T-cell (primary cell): ENCODE results near the gene MEGF8. TPM values are rescaled to one million over a fixed set of nuclear protein-coding genes. Genes with fewer than 3 reads are reported as not detected.

Source experiments
- ATAC-seq, 4 experiments: fragments of 200-7000 bp in 3 of 4; fragments of 150-1000 bp in 1 of 4; cut with Tn5 transposase; replicated peaks in 1 of 4; 1 replicate in 3 of 4; 2 replicates in 1 of 4; pipeline ENCODE4 v1.10.0; 2021; ENCODE audit warnings: moderate library complexity in 3 of 4, mild to moderate bottlenecking in 2 of 4, moderate number of reproducible peaks in 1 of 4
- CTCF ChIA-PET, 2 donors: fragments of 300-600 bp; sonication (Branson Sonifier 250); formaldehyde crosslinking; loops; one replicate each; lab custom pipeline; 2022; ENCODE audit warnings: antibody characterized with exemption in 2 of 2; lab: Charles Lee
- POLR2A ChIA-PET, 2 donors: fragments of 300-600 bp; sonication (Branson Sonifier 250); formaldehyde crosslinking; loops; one replicate each; lab custom pipeline; 2022; ENCODE audit warnings: antibody characterized with exemption in 2 of 2; lab: Charles Lee
- DNase-seq, 35 experiments: peaks; one replicate each; pipeline versions ENCODE4 v3.0.0 to v3.0.0-alpha.2; 2013 to 2023
- H3K27ac ChIP-seq: one replicate; pipeline ENCODE4 v1.5.1; 2013; ENCODE audit warnings: low read length
- H3K27me3 ChIP-seq, 2 experiments: replicated peaks in 1 of 2; 1 replicate in 1 of 2; 2 replicates in 1 of 2; pipeline versions ENCODE4 v1.6.1 to v1.7.0; 2013; ENCODE audit warnings: low read length in 1 of 2, mixed read lengths in 1 of 2; ENCODE audit not compliant: control insufficient read depth in 2 of 2, insufficient read depth in 2 of 2; ENCODE audit errors: extremely low read depth in 1 of 2
- H3K36me3 ChIP-seq, 2 donors: 1 replicate in 1 of 2; 2 replicates in 1 of 2; pipeline versions ENCODE4 v1.6.1 to v1.7.0; 2013; ENCODE audit warnings: low read length in 1 of 2; ENCODE audit not compliant: control insufficient read depth in 2 of 2, insufficient read depth in 1 of 2; ENCODE audit errors: extremely low read depth in 1 of 2
- H3K4me1 ChIP-seq, 2 experiments: 1 replicate in 1 of 2; 2 replicates in 1 of 2; pipeline versions ENCODE4 v1.6.1 to v1.7.0; 2013; ENCODE audit warnings: low read length in 2 of 2, mixed read lengths in 1 of 2; ENCODE audit not compliant: insufficient read depth in 2 of 2, control insufficient read depth in 1 of 2; ENCODE audit errors: extremely low read depth in 1 of 2
- H3K4me3 ChIP-seq, 2 donors: 1 replicate in 1 of 2; 2 replicates in 1 of 2; pipeline versions ENCODE4 v1.5.1 to v1.7.0; 2013; ENCODE audit warnings: mild to moderate bottlenecking in 2 of 2, low read length in 1 of 2, moderate library complexity in 1 of 2; ENCODE audit not compliant: control insufficient read depth in 1 of 2; ENCODE audit errors: extremely low read depth in 1 of 2
- H3K9me3 ChIP-seq: 2 replicates; pipeline ENCODE4 v1.7.0; 2013
- H3K27ac Mint-ChIP-seq, 2 donors: one replicate each; pipeline ENCODE4 v1.8.0; 2020 to 2021; ENCODE audit warnings: mild to moderate bottlenecking in 2 of 2, mixed read lengths in 2 of 2
- H3K27me3 Mint-ChIP-seq, 2 donors: one replicate each; pipeline ENCODE4 v1.8.0; 2021 to 2022; ENCODE audit warnings: mixed read lengths in 2 of 2
- H3K36me3 Mint-ChIP-seq: one replicate; pipeline ENCODE4 v1.8.0; 2021; ENCODE audit warnings: mixed read lengths
- H3K4me1 Mint-ChIP-seq, 3 donors: one replicate each; pipeline ENCODE4 v1.8.0; 2020 to 2022; ENCODE audit warnings: mixed read lengths in 3 of 3, mild to moderate bottlenecking in 1 of 3
- H3K4me3 Mint-ChIP-seq, 3 donors: one replicate each; pipeline ENCODE4 v1.8.0; 2020 to 2022; ENCODE audit warnings: mild to moderate bottlenecking in 3 of 3, mixed read lengths in 3 of 3, moderate library complexity in 3 of 3
- H3K9me3 Mint-ChIP-seq, 3 donors: one replicate each; pipeline ENCODE4 v1.8.0; 2020 to 2022; ENCODE audit warnings: mixed read lengths in 3 of 3
- WGBS: methylation state at CpG from one replicate; pipeline ENCODE4 v1.1.5; 2013; ENCODE audit warnings: missing lambda C conversion rate; ENCODE audit not compliant: insufficient coverage; 5-methylcytosine and 5-hydroxymethylcytosine counted together
- total RNA-seq, 35 experiments: library from RNA in 6 of 35; stranded (reverse) in 6 of 35; fragments of 120-200 nt in 1 of 35; gene quantifications; one replicate each; pipeline versions ENCODE4 v1.2.1 to v1.2.4 and lab custom pipeline; 2013 to 2026

The MEGF8 gene
- total RNA-seq, 5 donors from 2014 or later (not counting 1 experiment from before 2014, with no cell fraction given) = 5.2 to 11.4 (median 9.6) TPM

DNA sequence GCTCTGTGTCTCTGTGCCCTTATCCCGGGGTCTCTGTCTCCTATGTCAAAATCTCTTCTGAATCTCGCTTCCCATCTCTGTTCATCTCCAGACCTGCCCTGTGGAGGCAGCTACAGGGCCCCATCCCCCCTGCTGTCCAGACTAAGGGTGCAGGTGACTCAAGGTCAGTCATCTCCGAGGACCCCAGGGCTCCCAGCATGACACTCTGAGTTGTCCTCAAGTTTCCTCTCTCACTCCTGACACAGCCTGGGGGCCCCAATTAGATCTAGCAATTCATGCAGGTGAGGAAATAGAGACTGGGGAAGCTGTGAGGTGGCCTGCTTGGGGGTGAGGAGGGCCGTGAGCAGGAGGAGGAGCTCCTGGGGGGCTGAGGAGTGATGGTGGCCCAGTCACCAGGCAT is 66.7 kb downstream of the MEGF8 start:
- Mint-ChIP-seq H3K27ac (no peak overlapping the region), H3K9me3 (no peaks in the 10 kb centered on the region)

DNA sequence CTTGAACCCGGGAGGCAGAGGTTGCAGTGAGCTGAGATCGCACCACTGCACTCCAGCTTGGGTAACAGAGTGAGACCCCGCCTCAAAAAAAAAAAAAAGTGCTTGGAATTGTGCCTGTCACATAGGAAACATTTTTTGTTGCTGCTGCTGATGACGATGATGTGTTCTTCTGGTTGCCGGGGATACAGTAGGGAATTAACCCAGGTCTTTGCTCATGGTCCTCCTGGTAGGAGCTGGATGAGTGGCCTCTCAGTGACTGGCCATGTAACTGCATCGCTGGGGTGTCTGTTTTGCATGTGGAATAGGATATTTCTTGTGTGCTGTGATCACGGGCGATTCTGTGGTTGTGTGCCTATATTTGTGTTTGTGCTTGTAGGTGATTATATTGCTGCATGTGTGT is 69.3 kb downstream of the MEGF8 start:
- no peaks in the 10 kb centered on the region for H3K36me3 Mint-ChIP-seq
- Histone ChIP-seq H3K27ac (no peak overlapping the region), H3K27me3 (peaks cover 0 to 22% of the 10 kb centered on the region in 2 experiments), H3K4me1 (peaks cover 0 to 21% of the 10 kb centered on the region in 2 experiments), H3K4me3 (no peak overlapping the region), H3K36me3 (no peaks in the 10 kb centered on the region), H3K9me3 (no peaks in the 10 kb centered on the region)
- peaks cover 23 to 29% (median 24%) of the 10 kb centered on the region in 3 donors for H3K4me1 Mint-ChIP-seq
- DNase-seq (no peak), ATAC-seq (no peak)
- peak overlapping the region in 1 of 3 donors; percentile 17 for H3K4me3 Mint-ChIP-seq
- peaks cover 15 to 17% of the 10 kb centered on the region in 2 donors for H3K27me3 Mint-ChIP-seq
- H3K9me3 Mint-ChIP-seq = no peaks in the 10 kb centered on the region
- CTCF ChIA-PET = no interaction called here
- POLR2A ChIA-PET = no interaction called here
- WGBS = 98% methylated on average over 7 of the region's 8 CpGs
- no peak overlapping the region for H3K27ac Mint-ChIP-seq

More for the DNA sequence above, 66.7 kb downstream of the MEGF8 start:
- WGBS = no CpG with 5 or more reads among the region's 4 CpGs
- Mint-ChIP-seq H3K27me3 (peaks cover 22 to 28% of the 10 kb centered on the region in 2 donors), H3K36me3 (no peaks in the 10 kb centered on the region), H3K4me3 (no peak overlapping the region), H3K4me1 (peaks cover 9 to 12% (median 10%) of the 10 kb centered on the region in 3 donors)
- no peak for ATAC-seq
- DNase-seq = no peak
- CTCF ChIA-PET = no interaction called here
- H3K36me3 ChIP-seq = no peaks in the 10 kb centered on the region
- H3K27me3 ChIP-seq = peaks cover 0 to 39% of the 10 kb centered on the region in 2 experiments
- POLR2A ChIA-PET = no interaction called here
- H3K9me3 ChIP-seq = no peaks in the 10 kb centered on the region
- H3K27ac ChIP-seq = no peak overlapping the region
- peaks cover 0 to 12% of the 10 kb centered on the region in 2 experiments for H3K4me1 ChIP-seq
- H3K4me3 ChIP-seq = no peak overlapping the region

DNA sequence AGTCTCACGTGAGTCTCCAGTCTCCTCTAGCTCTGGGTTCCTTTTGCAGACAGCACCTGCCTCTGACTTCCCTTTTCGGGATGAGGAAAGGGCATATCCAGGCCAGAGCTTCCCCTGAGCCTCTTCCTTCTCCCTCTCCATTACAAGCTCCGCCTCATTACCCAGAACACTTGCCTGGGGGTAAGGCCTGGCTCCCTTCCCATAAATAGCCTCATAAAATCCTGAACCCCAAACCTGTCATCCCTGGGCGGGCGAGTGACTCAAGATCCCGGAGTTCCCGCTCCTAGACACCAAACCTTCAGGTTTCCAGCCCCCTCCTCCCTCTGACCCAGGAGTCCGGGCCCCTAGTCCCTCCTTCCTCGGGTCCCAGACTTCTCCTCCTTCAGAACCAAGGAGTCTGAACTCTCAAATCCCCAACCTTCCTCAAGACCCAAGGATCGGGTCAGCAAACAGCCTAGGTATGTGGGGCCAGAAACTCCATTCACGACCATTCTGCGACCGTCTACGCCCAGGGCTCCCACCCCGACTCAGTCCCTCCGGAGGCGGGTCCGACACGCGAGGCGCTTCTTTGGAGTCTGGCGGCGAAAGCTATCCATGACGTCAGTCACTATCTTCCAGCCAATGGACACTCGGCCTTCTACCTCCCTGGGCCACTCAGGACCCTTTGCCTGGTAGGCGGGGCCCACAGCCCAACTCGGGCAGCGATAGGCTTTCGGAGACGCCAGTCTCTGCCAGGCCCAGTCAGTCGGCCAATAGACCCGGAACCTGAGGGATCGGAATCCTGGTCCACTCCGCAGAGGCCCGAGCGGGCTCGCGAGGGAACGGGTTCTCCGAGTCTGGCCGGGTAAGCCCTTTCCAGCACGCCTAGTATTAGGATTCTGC is 71.2 kb downstream of the MEGF8 start:
- 13% methylated on average over 38 of the region's 42 CpGs for WGBS

DNA sequence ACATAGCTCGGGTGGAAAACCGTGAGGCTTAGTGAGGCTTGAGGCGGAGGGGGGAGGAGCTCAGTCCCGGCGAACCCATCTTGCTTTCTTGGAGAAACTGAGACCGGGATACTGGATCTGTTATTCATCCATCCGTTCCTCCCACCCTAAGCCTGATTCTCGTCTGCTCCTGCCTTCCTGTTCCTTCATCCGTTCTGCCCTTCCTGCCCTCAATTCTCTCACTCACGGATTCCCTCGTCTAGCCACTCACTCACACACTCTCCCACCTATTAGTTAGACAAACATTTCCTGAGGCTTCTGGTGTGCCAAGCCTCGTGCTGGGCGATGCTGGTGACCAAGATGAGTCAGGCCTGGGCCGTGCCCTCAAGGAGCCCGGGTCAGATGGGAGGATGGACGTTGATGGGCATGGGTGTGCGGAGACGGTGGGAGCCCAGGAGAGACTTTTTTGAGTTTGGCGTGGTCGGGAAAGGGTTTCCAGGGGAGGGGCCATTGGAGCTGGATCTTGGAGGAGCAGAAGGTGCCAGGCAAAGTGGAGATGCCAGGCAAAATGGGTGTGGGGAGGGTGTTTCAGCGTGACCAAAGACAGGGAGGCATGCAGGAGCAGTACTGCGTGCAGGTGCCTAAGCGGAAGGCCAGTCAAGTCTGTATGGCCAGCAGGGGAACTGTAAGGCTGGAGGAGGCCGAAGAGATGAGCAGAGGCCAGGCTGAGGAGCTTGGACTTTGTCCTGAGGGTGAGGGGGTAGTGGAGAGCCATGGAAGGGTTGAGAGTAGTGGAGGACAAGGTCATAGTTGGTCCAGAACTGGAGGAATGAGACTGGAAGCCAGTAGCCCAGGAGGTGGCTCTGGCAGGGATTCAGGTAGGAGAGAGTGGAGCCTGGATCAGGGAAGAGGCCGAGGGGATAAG is 72.1 kb downstream of the MEGF8 start:
- Mint-ChIP-seq H3K4me3 (peak overlapping the region; percentile 87 to 93 (median 88)), H3K27ac (peak overlapping the region; percentile 90 to 92), H3K27me3 (no peaks in the 10 kb centered on the region), H3K36me3 (no peaks in the 10 kb centered on the region), H3K4me1 (peaks cover 39 to 51% (median 48%) of the 10 kb centered on the region in 3 donors), H3K9me3 (no peaks in the 10 kb centered on the region)
- H3K9me3 ChIP-seq = no peaks in the 10 kb centered on the region
- peaks cover 0 to 6% of the 10 kb centered on the region in 2 experiments for H3K27me3 ChIP-seq
- H3K27ac ChIP-seq = peak overlapping the region; percentile 70
- DNase-seq = no peak
- ChIA-PET CTCF (interaction anchor here (0.6 to 1.1 kb wide), 4 partner anchors 13 to 41 kb away, joined by 3 to 5 read pairs (median 3); no protein-coding TSS in a partner anchor), POLR2A (interaction anchor here (0.6 kb wide), 2 partner anchors 111 to 1796 kb away, joined by 3 read pairs; no protein-coding TSS in a partner anchor)
- WGBS = 42% methylated on average over 17 of the region's 25 CpGs
- peaks cover 0 to 38% of the 10 kb centered on the region in 2 experiments for H3K4me1 ChIP-seq
- H3K36me3 ChIP-seq = no peaks in the 10 kb centered on the region
- ATAC-seq = peak in 1 of 4 experiments; percentile 1
- H3K4me3 ChIP-seq = peak overlapping the region; percentile 76 to 91

More for the DNA sequence above, 71.2 kb downstream of the MEGF8 start:
- Mint-ChIP-seq H3K36me3 (no peaks in the 10 kb centered on the region), H3K27ac (peak overlapping the region; percentile 90 to 92), H3K4me1 (peaks cover 33 to 43% (median 40%) of the 10 kb centered on the region in 3 donors), H3K4me3 (peak overlapping the region; percentile 87 to 93 (median 88)), H3K9me3 (no peaks in the 10 kb centered on the region), H3K27me3 (peaks cover 5 to 6% of the 10 kb centered on the region in 2 donors)
- Histone ChIP-seq H3K27ac (peak overlapping the region; percentile 70), H3K9me3 (no peaks in the 10 kb centered on the region), H3K27me3 (peaks cover 0 to 9% of the 10 kb centered on the region in 2 experiments), H3K4me1 (peaks cover 0 to 31% of the 10 kb centered on the region in 2 experiments), H3K4me3 (peak overlapping the region; percentile 76 to 91), H3K36me3 (no peaks in the 10 kb centered on the region)
- ChIA-PET CTCF (interaction anchor here (0.6 to 1.2 kb wide), 5 partner anchors 12 to 42 kb away, joined by 3 to 5 read pairs (median 3); no protein-coding TSS in a partner anchor), POLR2A (interaction anchor here (0.6 kb wide), 2 partner anchors 112 to 1795 kb away, joined by 3 read pairs; no protein-coding TSS in a partner anchor)
- ATAC-seq (peak; percentile 91 to 93 (median 92)), DNase-seq (peak; percentile 79 to 95 (median 86))

DNA sequence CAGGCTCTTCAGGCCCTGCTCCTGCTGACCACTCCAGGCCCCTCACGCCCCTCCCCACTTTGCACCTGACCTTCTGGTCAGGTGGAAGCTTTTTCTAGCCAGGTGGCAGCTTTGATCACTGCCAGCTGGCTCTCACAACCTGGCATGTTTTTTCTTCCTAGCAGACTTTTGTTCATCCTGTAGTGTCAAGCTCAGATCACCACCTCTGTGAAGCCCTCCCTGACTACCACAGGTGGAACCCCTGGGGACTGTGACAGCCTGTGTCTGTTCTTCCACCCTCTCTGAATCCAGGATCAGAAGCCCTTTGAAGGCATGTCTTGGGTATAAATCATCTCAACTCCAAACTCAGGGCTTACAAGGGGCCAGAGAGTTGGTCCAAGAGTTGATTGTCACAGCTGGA is 75.0 kb downstream of the MEGF8 start:
- H3K27ac Mint-ChIP-seq = peak overlapping the region in 1 of 2 donors; percentile 71
- POLR2A ChIA-PET = interaction anchor here in 1 of 2 donors (0.6 kb wide), 1 partner anchor 269 kb away, joined by 3 read pairs; no protein-coding TSS in a partner anchor
- 88% methylated on average over 1 of the region's 1 CpG for WGBS

More for the DNA sequence above, 75.0 kb downstream of the MEGF8 start:
- Mint-ChIP-seq H3K4me3 (peak overlapping the region; percentile 21 to 83 (median 75)), H3K27me3 (no peaks in the 10 kb centered on the region), H3K9me3 (no peaks in the 10 kb centered on the region), H3K36me3 (no peaks in the 10 kb centered on the region), H3K4me1 (peaks cover 42 to 51% (median 51%) of the 10 kb centered on the region in 3 donors)
- peaks cover 0 to 6% of the 10 kb centered on the region in 2 donors for H3K36me3 ChIP-seq
- H3K4me3 ChIP-seq = no peak overlapping the region
- CTCF ChIA-PET = interaction anchor here in 1 of 2 donors (0.5 to 1.7 kb wide), 3 partner anchors 12 to 267 kb away, joined by 3 to 4 read pairs (median 4); no protein-coding TSS in a partner anchor
- peaks cover 0 to 6% of the 10 kb centered on the region in 2 experiments for H3K27me3 ChIP-seq
- ATAC-seq (no peak), DNase-seq (no peak)
- no peaks in the 10 kb centered on the region for H3K9me3 ChIP-seq
- H3K4me1 ChIP-seq = peaks cover 0 to 40% of the 10 kb centered on the region in 2 experiments
- no peak overlapping the region for H3K27ac ChIP-seq
